Measurements from ENCODE around the gene ARHGAP1.

ARHGAP1 gene

GRCh38 chr11:46729110-46730027, 28.9 kb upstream of the ARHGAP1 start:
- FAIRE-seq, result no peak
- no peak for TF ChIP-seq CTCF (IDR thresholded peaks at IDR 0.05; ENCODE audit: insufficient read depth, missing control alignments)
- DNase-seq (ENCODE audit: insufficient read length, low spot score), result no peak

- TF ChIP-seq CTCF (IDR thresholded peaks at IDR 0.05; ENCODE audit: insufficient read depth, missing control alignments), result no peak
- DNase-seq (ENCODE audit: insufficient read length, low spot score), result no peak
- no peak for FAIRE-seq
These were observed 28.2 kb upstream of the ARHGAP1 start for GRCh38 chr11:46728659-46729040.

GRCh38 chr11:46727952-46728658, 27.7 kb upstream of the ARHGAP1 start:
- no peak for DNase-seq (ENCODE audit: insufficient read length, low spot score)
- FAIRE-seq, result no peak
- no peak for TF ChIP-seq CTCF (IDR thresholded peaks at IDR 0.05; ENCODE audit: insufficient read depth, missing control alignments)

GRCh38 chr11:46726206-46726862, 25.9 kb upstream of the ARHGAP1 start:
- DNase-seq (ENCODE audit: insufficient read length, low spot score) (no peak), FAIRE-seq (no peak)
- no peak for TF ChIP-seq CTCF (IDR thresholded peaks at IDR 0.05; ENCODE audit: insufficient read depth, missing control alignments)

- TF ChIP-seq CTCF (IDR thresholded peaks at IDR 0.05; ENCODE audit: insufficient read depth, missing control alignments), result no peak
- DNase-seq (ENCODE audit: insufficient read length, low spot score) (no peak), FAIRE-seq (no peak)
These were observed 25.2 kb upstream of the ARHGAP1 start for GRCh38 chr11:46725338-46726205.

GRCh38 chr11:46724088-46724487, 23.7 kb upstream of the ARHGAP1 start:
- TF ChIP-seq CTCF (IDR thresholded peaks at IDR 0.05; ENCODE audit: insufficient read depth, missing control alignments), result no peak
- DNase-seq (ENCODE audit: insufficient read length, low spot score), result no peak
- no peak for FAIRE-seq
